A673 (cell line): ENCODE data around the gene PLA2G4B. TPM values are rescaled to one million over a fixed set of nuclear protein-coding genes. Genes with fewer than 3 reads are reported as not detected.

Experiments
- BruUV-seq: library from RNA; stranded (reverse); fragments of 400-500 nt; replicated peaks from 2 replicates; lab custom pipeline; 2021; lab: Mats Ljungman, UMichigan
- CTCF ChIA-PET: fragments of 300-600 bp; sonication (Branson Sonifier 250); formaldehyde crosslinking; loops from one replicate; lab custom pipeline; 2022; ENCODE audit warnings: antibody characterized with exemption; lab: Charles Lee
- POLR2A ChIA-PET: fragments of 300-600 bp; sonication (Branson Sonifier 250); formaldehyde crosslinking; loops from one replicate; lab custom pipeline; 2022; ENCODE audit warnings: antibody characterized with exemption; ENCODE audit not compliant: low non-redundant PET; lab: Charles Lee
- DNase-seq: peaks from one replicate; pipeline ENCODE4 v3.0.0-alpha.2; 2015; ENCODE audit warnings: low spot score
- H3K27ac ChIP-seq: fragments of 200-600 bp; sonication (generic); 2 replicates; pipeline ENCODE4 v1.5.1; 2016; ENCODE audit warnings: mixed run types, low read depth, mild to moderate bottlenecking, mixed read lengths, antibody characterized with exemption, low read length; ENCODE audit not compliant: poor library complexity, severe bottlenecking
- H3K27me3 ChIP-seq: fragments of 200-600 bp; sonication (generic); replicated peaks from 2 replicates; pipeline ENCODE4 v1.6.1; 2017; ENCODE audit warnings: mixed run types, low read depth, mild to moderate bottlenecking, mixed read lengths, antibody characterized with exemption, low read length; ENCODE audit not compliant: insufficient read depth, poor library complexity
- H3K36me3 ChIP-seq: fragments of 200-600 bp; sonication (generic); 2 replicates; pipeline ENCODE4 v1.6.1; 2016; ENCODE audit warnings: mixed run types, mild to moderate bottlenecking, mixed read lengths, antibody characterized with exemption, low read length; ENCODE audit not compliant: insufficient read depth, poor library complexity, severe bottlenecking
- H3K4me1 ChIP-seq: fragments of 200-600 bp; sonication (generic); 2 replicates; pipeline ENCODE4 v1.6.1; 2017; ENCODE audit warnings: mixed run types, mild to moderate bottlenecking, mixed read lengths, antibody characterized with exemption, low read length; ENCODE audit not compliant: insufficient read depth, poor library complexity, severe bottlenecking
- H3K4me3 ChIP-seq: fragments of 200-600 bp; sonication (generic); 2 replicates; pipeline ENCODE4 v1.5.1; 2016; ENCODE audit warnings: low read depth, mixed run types, mild to moderate bottlenecking, mixed read lengths, low read length; ENCODE audit not compliant: poor library complexity, severe bottlenecking
- H3K9me3 ChIP-seq: fragments of 200-600 bp; sonication (generic); 2 replicates; pipeline ENCODE4 v1.6.1; 2016; ENCODE audit warnings: mixed run types, low read depth, mild to moderate bottlenecking, mixed read lengths, antibody characterized with exemption, low read length; ENCODE audit not compliant: poor library complexity, severe bottlenecking
- CTCF ChIP-seq: fragments of 300-800, 200-600 bp; sonication (generic); conservative IDR thresholded peaks from 2 replicates; pipeline ENCODE4 v1.5.1; 2017; ENCODE audit warnings: low read depth, mild to moderate bottlenecking, antibody characterized with exemption, low read length, moderate library complexity, mixed read lengths
- EZH2 ChIP-seq: fragments of 200-600 bp; sonication (generic); IDR thresholded peaks from 2 replicates; pipeline ENCODE4 v1.6.1; 2017; ENCODE audit warnings: borderline replicate concordance, low read depth, mild to moderate bottlenecking, mixed read lengths, antibody characterized with exemption, low read length; ENCODE audit not compliant: poor library complexity, severe bottlenecking
- intact Hi-C: fragments of 100-400 bp; cut with micrococcal nuclease; formaldehyde crosslinking; loops from one replicate; pipeline ENCODE4 v1.10.0; 2022; ENCODE audit not compliant: unreplicated experiment
- total RNA-seq: library from RNA; stranded (reverse); gene quantifications from 2 replicates; pipeline ENCODE4 v1.2.3, GENCODE V29; 2021

PLA2G4B gene
- total RNA-seq, 1 experiment from 2014 or later = 7.4 TPM

GRCh38 chr15:41866263-41866703, 27.6 kb downstream of the PLA2G4B start:
- ChIA-PET CTCF (no interaction called here), POLR2A (no interaction called here)
- Histone ChIP-seq H3K27me3 (no peaks in the 10 kb centered on the region), H3K4me1 (peaks cover 7% of the 10 kb centered on the region), H3K36me3 (no peaks in the 10 kb centered on the region), H3K9me3 (no peaks in the 10 kb centered on the region), H3K4me3 (no peak overlapping the region), H3K27ac (no peak overlapping the region)
- DNase-seq = no peak
- no TSS peak for BruUV-seq
- intact Hi-C loops = no loop called here
- TF ChIP-seq CTCF = no peak
- no peak for TF ChIP-seq EZH2

- Histone ChIP-seq H3K9me3 (no peaks in the 10 kb centered on the region), H3K27ac (no peak overlapping the region), H3K36me3 (no peaks in the 10 kb centered on the region), H3K4me3 (no peak overlapping the region), H3K27me3 (no peaks in the 10 kb centered on the region), H3K4me1 (peaks cover 7% of the 10 kb centered on the region)
- TF ChIP-seq CTCF = no peak
- no peak for TF ChIP-seq EZH2
- intact Hi-C loops = no loop called here
- CTCF ChIA-PET = no interaction called here
- POLR2A ChIA-PET = no interaction called here
- no peak for DNase-seq
- BruUV-seq = no TSS peak
Measured at GRCh38 chr15:41866872-41867579, 28.4 kb downstream of the PLA2G4B start.

GRCh38 chr15:41868321-41868720, 29.7 kb downstream of the PLA2G4B start:
- POLR2A ChIA-PET = no interaction called here

More at GRCh38 chr15:41868321-41868720, 29.7 kb downstream of the PLA2G4B start:
- H3K27me3 ChIP-seq = no peaks in the 10 kb centered on the region
- intact Hi-C loops = no loop called here
- no peak overlapping the region for H3K4me3 ChIP-seq
- TF ChIP-seq CTCF (no peak), EZH2 (no peak)
- BruUV-seq = no TSS peak
- H3K36me3 ChIP-seq = no peaks in the 10 kb centered on the region
- no peak overlapping the region for H3K27ac ChIP-seq
- H3K9me3 ChIP-seq = no peaks in the 10 kb centered on the region
- CTCF ChIA-PET = no interaction called here
- H3K4me1 ChIP-seq = no peaks in the 10 kb centered on the region
- DNase-seq = no peak
